HG03571 (cell line): ENCODE data around the gene TOPAZ1.

Source experiments
- ATAC-seq: cut with Tn5 transposase; IDR thresholded peaks from one replicate; pipeline ENCODE4 v1.9.1; 2021; ENCODE audit not compliant: unreplicated experiment

Gene TOPAZ1

DNA sequence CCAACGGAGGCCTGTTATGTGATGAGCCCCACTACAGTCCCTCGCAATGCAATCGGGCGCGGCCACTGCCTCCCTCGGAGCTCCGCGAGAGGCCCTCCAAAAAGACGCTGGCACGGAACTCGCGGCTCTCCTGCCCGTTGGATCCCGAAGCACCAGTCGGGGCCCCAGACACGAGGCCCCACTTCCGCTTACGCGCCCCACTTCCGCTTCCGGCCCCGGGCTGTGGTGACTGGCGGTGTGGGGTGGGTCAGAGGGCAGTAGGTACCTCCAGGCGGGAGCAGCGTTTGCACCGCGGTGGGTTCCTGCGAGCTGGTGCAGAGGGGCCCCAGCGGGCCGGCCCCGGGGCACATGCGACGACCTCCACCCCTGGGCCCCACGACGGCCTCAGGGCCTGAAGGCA is at the start of gene TOPAZ1:
Gene TOPAZ1, plus strand, starts transcription at position 181 of the 400 bp plus-strand sequence. Its CDS starts 168 bp downstream, at position 349.
- ATAC-seq: no peak

- ATAC-seq: no peak
Measured at GRCh38 chr3:44198284-44199269, 43.1 kb upstream of the TOPAZ1 start.

GRCh38 chr3:44206261-44206660 is 35.4 kb upstream of the TOPAZ1 start:
- ATAC-seq: no peak

DNA sequence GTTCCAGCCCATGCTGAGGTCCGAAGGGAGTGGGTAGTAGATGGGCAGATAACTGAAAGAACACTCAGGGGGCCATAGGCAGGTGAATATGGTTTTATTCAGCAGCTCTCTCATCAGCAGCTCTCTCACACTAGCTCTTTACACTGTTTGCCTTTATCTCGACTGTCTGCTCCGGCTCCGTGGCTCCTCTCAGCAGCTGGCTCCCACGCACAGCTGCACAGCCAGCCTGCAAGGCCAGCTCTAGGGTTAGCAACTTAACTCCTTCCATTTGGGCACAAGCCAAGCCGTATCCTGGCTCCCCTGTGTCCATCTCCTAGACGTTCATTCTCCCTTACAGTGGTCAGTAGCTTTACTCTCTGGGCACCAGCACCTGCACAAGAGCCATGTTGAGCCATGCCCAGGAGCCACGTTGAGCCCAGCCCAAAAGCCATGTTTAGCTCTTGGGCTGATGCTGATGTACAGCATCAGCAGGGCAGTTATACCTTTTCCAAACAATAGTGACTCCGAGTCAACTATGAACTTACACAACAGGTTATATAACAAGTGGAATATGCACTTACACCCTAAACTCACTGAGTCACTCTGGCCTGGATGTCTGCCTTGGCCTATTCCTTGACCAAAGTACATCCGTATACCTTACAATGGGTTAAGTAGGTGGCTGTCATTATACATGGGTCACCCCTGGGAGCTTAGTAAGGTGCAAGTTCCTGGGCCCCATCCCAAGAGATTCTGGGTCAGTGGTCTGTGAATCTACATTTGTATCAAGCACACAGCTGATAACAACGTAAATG is 34.6 kb upstream of the TOPAZ1 start:
- no peak for ATAC-seq

DNA sequence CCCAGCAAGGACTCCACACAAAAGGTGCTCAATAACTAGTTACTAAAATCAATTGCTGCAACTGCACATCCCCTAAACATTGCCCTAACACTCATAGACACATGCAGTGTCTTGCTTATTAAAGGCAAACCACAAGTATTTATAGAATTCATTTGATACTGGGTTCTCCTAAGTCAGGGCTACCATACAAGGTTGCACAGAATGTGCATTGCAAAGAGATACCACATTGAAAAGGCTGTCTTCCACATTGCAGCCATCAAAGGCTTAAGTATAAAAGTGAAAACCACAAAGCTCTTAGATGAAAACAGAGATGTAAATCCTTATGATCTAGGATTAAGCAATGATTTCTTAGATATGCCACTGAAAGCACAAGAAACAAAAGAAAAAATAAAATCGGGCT is 33.6 kb upstream of the TOPAZ1 start:
- ATAC-seq: no peak

GRCh38 chr3:44208568-44208967 is 33.1 kb upstream of the TOPAZ1 start:
- no peak for ATAC-seq

- no peak for ATAC-seq
Measured at GRCh38 chr3:44210967-44211366, 30.7 kb upstream of the TOPAZ1 start.

GRCh38 chr3:44222337-44222736 is 19.3 kb upstream of the TOPAZ1 start:
- no peak for ATAC-seq

- ATAC-seq: no peak
Measured at GRCh38 chr3:44223299-44223698, 18.4 kb upstream of the TOPAZ1 start.

DNA sequence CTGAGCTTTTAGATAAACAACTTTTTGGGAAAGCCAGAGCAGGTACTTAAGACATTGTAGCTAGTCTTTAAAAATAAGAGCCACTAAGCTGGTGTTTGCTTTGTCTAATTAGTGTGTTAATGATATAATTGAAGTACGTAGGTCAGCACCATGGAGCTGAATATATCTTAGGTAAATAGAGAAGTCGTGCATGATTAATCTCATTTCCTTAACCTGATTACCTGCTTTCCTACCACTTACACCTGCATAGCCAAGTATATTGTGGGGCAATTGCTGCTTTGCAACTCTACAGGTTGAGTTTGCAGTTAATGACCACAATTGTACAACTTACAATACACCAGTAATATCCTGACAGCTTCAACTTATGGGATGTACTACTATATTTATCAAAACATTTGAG is 17.6 kb upstream of the TOPAZ1 start:
- no peak for ATAC-seq

- no peak for ATAC-seq
Measured at GRCh38 chr3:44226573-44226972, 15.1 kb upstream of the TOPAZ1 start.

DNA sequence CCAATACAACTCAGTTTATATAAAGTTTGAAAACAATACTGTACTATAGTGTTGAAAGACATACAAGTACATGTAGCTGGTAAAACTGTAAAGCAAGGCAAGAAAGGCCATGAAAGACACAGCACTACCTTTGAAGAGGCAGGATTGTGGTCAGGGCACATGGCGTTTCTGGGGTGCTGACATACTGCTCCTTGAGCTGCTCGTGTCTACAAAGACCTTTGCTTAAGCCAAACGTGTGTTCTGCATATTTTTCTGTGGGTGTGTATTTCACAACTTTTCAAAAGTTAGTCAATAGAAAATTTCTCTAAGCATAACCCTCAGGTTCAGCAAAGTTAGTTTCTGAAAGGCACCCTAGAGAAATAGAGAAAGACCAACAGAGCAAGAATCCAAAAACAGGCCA is 14.1 kb upstream of the TOPAZ1 start:
- no peak for ATAC-seq

DNA sequence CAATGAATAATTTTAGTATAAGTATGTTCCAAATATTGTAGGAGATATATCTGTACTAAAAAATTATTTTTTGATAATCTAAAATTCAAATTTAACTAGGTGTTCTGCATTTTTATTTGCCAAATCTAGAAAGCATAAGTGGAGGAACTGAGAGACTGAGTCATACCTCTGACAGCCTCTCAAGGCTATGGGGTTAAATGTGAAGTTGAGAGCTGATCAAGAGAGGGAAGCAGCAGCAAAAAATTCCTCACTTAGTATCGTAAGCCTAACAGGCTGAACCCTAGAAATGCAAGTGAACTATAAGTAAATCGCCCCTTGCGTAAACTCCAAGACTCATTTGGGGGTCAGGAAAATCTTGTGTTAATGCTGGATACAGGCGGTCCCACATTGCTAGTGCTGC is 12.8 kb upstream of the TOPAZ1 start:
- ATAC-seq: no peak

GRCh38 chr3:44232407-44232806 is 9.3 kb upstream of the TOPAZ1 start:
- no peak for ATAC-seq

GRCh38 chr3:44234648-44235268 is 6.9 kb upstream of the TOPAZ1 start:
- ATAC-seq: no peak

DNA sequence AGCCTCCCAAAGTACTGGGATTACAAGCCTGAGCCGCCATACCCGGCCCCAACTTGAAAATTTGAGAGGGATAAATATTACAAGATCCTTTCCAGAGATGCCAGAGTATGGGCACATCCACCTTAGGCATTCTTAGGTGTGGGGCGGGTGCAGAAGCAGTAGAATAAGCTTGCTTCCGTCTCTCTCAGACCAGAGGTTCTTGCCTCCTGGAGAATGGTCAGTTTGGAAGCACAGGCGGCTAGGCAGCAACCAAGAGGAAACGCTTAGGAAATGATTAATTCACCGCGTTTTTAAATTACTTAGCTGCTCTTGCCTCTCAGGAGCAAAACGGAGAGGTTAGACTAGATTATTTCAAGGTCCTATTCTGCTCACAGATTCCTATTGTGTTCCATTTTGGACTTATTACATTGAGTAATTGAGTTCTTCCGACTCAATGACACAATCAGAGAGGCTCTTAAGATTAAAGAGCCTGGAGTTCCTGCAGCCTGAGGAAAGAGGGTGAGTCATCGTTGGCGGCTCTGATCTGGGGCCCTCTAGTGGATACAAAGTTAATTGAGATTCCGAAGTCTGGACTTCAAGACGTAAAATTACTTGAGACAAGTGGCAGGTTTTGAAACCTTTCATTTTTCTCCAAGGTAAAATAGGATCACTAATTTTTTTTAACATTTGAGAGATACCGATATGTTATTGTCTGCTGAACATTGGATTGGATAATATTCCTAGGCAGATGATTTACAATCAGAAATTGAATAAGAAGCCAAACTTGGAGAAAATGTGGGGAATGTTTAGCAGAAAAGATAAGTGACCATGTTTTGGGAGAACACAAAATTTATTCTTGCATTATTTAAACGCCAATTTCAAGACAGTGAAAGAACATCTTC is 5.8 kb upstream of the TOPAZ1 start:
- ATAC-seq: no peak

DNA sequence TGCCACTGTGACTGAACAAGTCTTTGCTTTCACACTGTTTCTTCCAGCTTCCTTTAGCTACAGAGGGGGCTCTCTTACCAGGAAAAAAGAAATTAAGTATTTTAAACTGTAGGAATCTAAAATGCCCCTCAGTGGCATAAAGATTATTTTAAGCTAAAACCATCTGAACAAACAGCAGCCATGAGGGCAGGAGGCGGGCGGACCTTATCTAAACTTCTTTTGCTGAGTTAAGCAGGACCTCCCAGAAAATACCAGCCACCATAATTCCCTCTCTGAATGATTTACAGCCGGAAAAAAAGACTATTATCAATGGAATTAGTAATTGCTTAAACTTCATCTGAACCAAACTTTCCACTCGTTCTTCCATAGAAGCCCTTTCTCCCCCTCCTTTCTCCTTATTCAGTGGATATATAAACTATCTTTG is 5.2 kb upstream of the TOPAZ1 start:
- ATAC-seq: no peak

DNA sequence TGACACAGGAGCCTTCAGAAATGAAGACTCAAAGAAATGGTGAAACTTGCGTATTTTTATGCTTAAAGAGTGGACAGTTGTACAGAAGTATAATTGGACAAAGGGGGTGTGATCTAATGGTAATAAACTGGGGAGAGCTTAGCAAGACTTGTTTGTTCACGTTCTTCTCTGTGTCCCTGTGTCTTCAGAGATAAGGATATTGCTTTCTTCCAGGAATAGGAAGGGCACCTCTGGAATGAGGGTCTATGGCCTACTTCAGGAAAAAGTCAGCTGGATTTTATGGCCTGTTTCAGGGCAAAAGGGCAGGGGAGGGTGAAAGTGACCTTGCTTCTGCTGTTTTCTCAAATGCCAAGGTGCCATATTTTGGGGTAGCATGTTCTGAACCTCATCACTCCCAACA is 4.5 kb upstream of the TOPAZ1 start:
- no peak for ATAC-seq

- no peak for ATAC-seq
Measured at GRCh38 chr3:44237665-44238064, 4.0 kb upstream of the TOPAZ1 start.

DNA sequence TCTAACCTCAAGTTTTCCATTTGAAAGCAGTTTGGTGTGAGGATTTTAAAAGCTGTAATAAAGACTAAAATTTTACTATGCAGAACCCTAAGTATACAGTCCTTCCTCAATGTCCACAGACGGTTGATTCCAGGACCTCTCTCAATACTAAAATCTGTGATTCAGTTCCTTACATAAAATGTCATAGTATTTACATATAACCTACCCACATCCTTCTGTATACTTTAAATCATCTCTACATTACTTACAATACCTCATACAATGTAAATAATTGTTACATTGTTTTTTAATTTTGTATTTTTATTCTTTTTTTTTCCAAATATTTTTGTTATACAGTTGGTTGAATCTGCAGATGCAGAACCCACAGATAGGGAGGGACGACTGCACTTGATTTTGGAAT is 2.8 kb upstream of the TOPAZ1 start:
- ATAC-seq: no peak
